Measurements from ENCODE around the gene SMIM24.

Gene SMIM24

GRCh38 chr19:3513229-3514140, 33.2 kb upstream of the SMIM24 start:
- no peak overlapping the region for H3K4me3 ChIP-seq (ENCODE audit: control insufficient read depth in 1 of 7, extremely low read depth in 1 of 7, insufficient read depth in 4 of 7, low read depth in 2 of 7, low read length in 6 of 7)
- DNase-seq, result no peak
- CTCF ChIA-PET, result no interaction called here
- no peaks in the 10 kb centered on the region for H3K27me3 ChIP-seq (replicated peaks in 2 of 5; ENCODE audit: control insufficient read depth in 4 of 5, insufficient read depth in 5 of 5, low read length in 4 of 5)
- H3K9me3 ChIP-seq (ENCODE audit: control extremely low read depth in 1 of 5, control insufficient read depth in 4 of 5, insufficient read depth in 2 of 5, low read depth in 1 of 5, low read length in 4 of 5), result no peaks in the 10 kb centered on the region
- peaks cover 0 to 45% (median 23%) of the 10 kb centered on the region in 4 experiments for H3K36me3 ChIP-seq (ENCODE audit: control insufficient read depth in 4 of 4, insufficient read depth in 4 of 4, low read length in 3 of 4)
- H3K4me1 ChIP-seq (ENCODE audit: control extremely low read depth in 1 of 4, control insufficient read depth in 4 of 4, insufficient read depth in 4 of 4, low read length in 3 of 4), result peaks cover 0 to 11% (median 5%) of the 10 kb centered on the region in 4 experiments
- 96% methylated on average over 22 of the region's 23 CpGs for WGBS (ENCODE audit: insufficient coverage)
- POLR2A ChIA-PET, result interaction anchor here (1.4 kb wide), 1 partner anchor 23 kb away, joined by 3 read pairs; no protein-coding TSS in a partner anchor
- no peak overlapping the region for H3K27ac ChIP-seq (ENCODE audit: insufficient read depth in 1 of 2, low read depth in 1 of 2, low read length in 2 of 2, poor library complexity in 1 of 2, severe bottlenecking in 2 of 2)

GRCh38 chr19:3512562-3513228, 32.4 kb upstream of the SMIM24 start:
- WGBS (ENCODE audit: insufficient coverage), result 96% methylated on average over 15 of the region's 17 CpGs
- no peak overlapping the region for H3K4me3 ChIP-seq (ENCODE audit: control insufficient read depth in 1 of 7, extremely low read depth in 1 of 7, insufficient read depth in 4 of 7, low read depth in 2 of 7, low read length in 6 of 7)
- no peaks in the 10 kb centered on the region for H3K27me3 ChIP-seq (replicated peaks in 2 of 5; ENCODE audit: control insufficient read depth in 4 of 5, insufficient read depth in 5 of 5, low read length in 4 of 5)
- H3K36me3 ChIP-seq (ENCODE audit: control insufficient read depth in 4 of 4, insufficient read depth in 4 of 4, low read length in 3 of 4), result peaks cover 0 to 44% (median 24%) of the 10 kb centered on the region in 4 experiments
- POLR2A ChIA-PET, result interaction anchor here (1.4 kb wide), 1 partner anchor 24 kb away, joined by 3 read pairs; no protein-coding TSS in a partner anchor
- H3K27ac ChIP-seq (ENCODE audit: insufficient read depth in 1 of 2, low read depth in 1 of 2, low read length in 2 of 2, poor library complexity in 1 of 2, severe bottlenecking in 2 of 2), result no peak overlapping the region
- peaks cover 0 to 14% (median 8%) of the 10 kb centered on the region in 4 experiments for H3K4me1 ChIP-seq (ENCODE audit: control extremely low read depth in 1 of 4, control insufficient read depth in 4 of 4, insufficient read depth in 4 of 4, low read length in 3 of 4)
- CTCF ChIA-PET, result interaction anchor here (0.8 kb wide), 1 partner anchor 22 kb away, joined by 3 read pairs; no protein-coding TSS in a partner anchor
- no peaks in the 10 kb centered on the region for H3K9me3 ChIP-seq (ENCODE audit: control extremely low read depth in 1 of 5, control insufficient read depth in 4 of 5, insufficient read depth in 2 of 5, low read depth in 1 of 5, low read length in 4 of 5)
- DNase-seq, result no peak

- Histone ChIP-seq H3K27ac (ENCODE audit: insufficient read depth in 1 of 2, low read depth in 1 of 2, low read length in 2 of 2, poor library complexity in 1 of 2, severe bottlenecking in 2 of 2) (no peak overlapping the region), H3K27me3 (replicated peaks in 2 of 5; ENCODE audit: control insufficient read depth in 4 of 5, insufficient read depth in 5 of 5, low read length in 4 of 5) (no peaks in the 10 kb centered on the region), H3K9me3 (ENCODE audit: control extremely low read depth in 1 of 5, control insufficient read depth in 4 of 5, insufficient read depth in 2 of 5, low read depth in 1 of 5, low read length in 4 of 5) (no peaks in the 10 kb centered on the region), H3K36me3 (ENCODE audit: control insufficient read depth in 4 of 4, insufficient read depth in 4 of 4, low read length in 3 of 4) (peaks cover 0 to 43% (median 24%) of the 10 kb centered on the region in 4 experiments), H3K4me3 (ENCODE audit: control insufficient read depth in 1 of 7, extremely low read depth in 1 of 7, insufficient read depth in 4 of 7, low read depth in 2 of 7, low read length in 6 of 7) (no peak overlapping the region), H3K4me1 (ENCODE audit: control extremely low read depth in 1 of 4, control insufficient read depth in 4 of 4, insufficient read depth in 4 of 4, low read length in 3 of 4) (peaks cover 0 to 24% (median 15%) of the 10 kb centered on the region in 4 experiments)
- CTCF ChIA-PET, result interaction anchor here (0.8 kb wide), 1 partner anchor 23 kb away, joined by 3 read pairs; no protein-coding TSS in a partner anchor
- DNase-seq, result no peak
- POLR2A ChIA-PET, result interaction anchor here (1.4 kb wide), 1 partner anchor 25 kb away, joined by 3 read pairs; no protein-coding TSS in a partner anchor
- WGBS (ENCODE audit: insufficient coverage), result 95% methylated on average over 23 of the region's 26 CpGs
Observed at GRCh38 chr19:3511506-3512251, 31.4 kb upstream of the SMIM24 start.

GRCh38 chr19:3510727-3511126, 30.4 kb upstream of the SMIM24 start:
- 96% methylated on average over 19 of the region's 22 CpGs for WGBS (ENCODE audit: insufficient coverage)
- Histone ChIP-seq H3K4me1 (ENCODE audit: control extremely low read depth in 1 of 4, control insufficient read depth in 4 of 4, insufficient read depth in 4 of 4, low read length in 3 of 4) (peaks cover 0 to 25% (median 17%) of the 10 kb centered on the region in 4 experiments), H3K9me3 (ENCODE audit: control extremely low read depth in 1 of 5, control insufficient read depth in 4 of 5, insufficient read depth in 2 of 5, low read depth in 1 of 5, low read length in 4 of 5) (no peaks in the 10 kb centered on the region), H3K27me3 (replicated peaks in 2 of 5; ENCODE audit: control insufficient read depth in 4 of 5, insufficient read depth in 5 of 5, low read length in 4 of 5) (no peaks in the 10 kb centered on the region), H3K27ac (ENCODE audit: insufficient read depth in 1 of 2, low read depth in 1 of 2, low read length in 2 of 2, poor library complexity in 1 of 2, severe bottlenecking in 2 of 2) (no peak overlapping the region), H3K36me3 (ENCODE audit: control insufficient read depth in 4 of 4, insufficient read depth in 4 of 4, low read length in 3 of 4) (peaks cover 0 to 42% (median 23%) of the 10 kb centered on the region in 4 experiments), H3K4me3 (ENCODE audit: control insufficient read depth in 1 of 7, extremely low read depth in 1 of 7, insufficient read depth in 4 of 7, low read depth in 2 of 7, low read length in 6 of 7) (no peak overlapping the region)
- DNase-seq, result no peak
- ChIA-PET CTCF (no interaction called here), POLR2A (no interaction called here)

- Histone ChIP-seq H3K9me3 (ENCODE audit: control extremely low read depth in 1 of 5, control insufficient read depth in 4 of 5, insufficient read depth in 2 of 5, low read depth in 1 of 5, low read length in 4 of 5) (no peaks in the 10 kb centered on the region), H3K4me3 (ENCODE audit: control insufficient read depth in 1 of 7, extremely low read depth in 1 of 7, insufficient read depth in 4 of 7, low read depth in 2 of 7, low read length in 6 of 7) (no peak overlapping the region), H3K27ac (ENCODE audit: insufficient read depth in 1 of 2, low read depth in 1 of 2, low read length in 2 of 2, poor library complexity in 1 of 2, severe bottlenecking in 2 of 2) (no peak overlapping the region), H3K4me1 (ENCODE audit: control extremely low read depth in 1 of 4, control insufficient read depth in 4 of 4, insufficient read depth in 4 of 4, low read length in 3 of 4) (peaks cover 0 to 37% (median 27%) of the 10 kb centered on the region in 4 experiments), H3K36me3 (ENCODE audit: control insufficient read depth in 4 of 4, insufficient read depth in 4 of 4, low read length in 3 of 4) (peaks cover 0 to 40% (median 23%) of the 10 kb centered on the region in 4 experiments), H3K27me3 (replicated peaks in 2 of 5; ENCODE audit: control insufficient read depth in 4 of 5, insufficient read depth in 5 of 5, low read length in 4 of 5) (no peaks in the 10 kb centered on the region)
- ChIA-PET POLR2A (no interaction called here), CTCF (no interaction called here)
- 97% methylated on average over 13 of the region's 15 CpGs for WGBS (ENCODE audit: insufficient coverage)
- DNase-seq, result no peak
Observed at GRCh38 chr19:3509566-3509989, 29.3 kb upstream of the SMIM24 start.

- no peak overlapping the region for H3K4me3 ChIP-seq (ENCODE audit: control insufficient read depth in 1 of 7, extremely low read depth in 1 of 7, insufficient read depth in 4 of 7, low read depth in 2 of 7, low read length in 6 of 7)
- no peak overlapping the region for H3K27ac ChIP-seq (ENCODE audit: insufficient read depth in 1 of 2, low read depth in 1 of 2, low read length in 2 of 2, poor library complexity in 1 of 2, severe bottlenecking in 2 of 2)
- H3K4me1 ChIP-seq (ENCODE audit: control extremely low read depth in 1 of 4, control insufficient read depth in 4 of 4, insufficient read depth in 4 of 4, low read length in 3 of 4), result peaks cover 0 to 37% (median 27%) of the 10 kb centered on the region in 4 experiments
- DNase-seq, result peak in 1 of 3 donors; percentile 19
- WGBS (ENCODE audit: insufficient coverage), result 90% methylated on average over 23 of the region's 23 CpGs
- POLR2A ChIA-PET, result no interaction called here
- H3K9me3 ChIP-seq (ENCODE audit: control extremely low read depth in 1 of 5, control insufficient read depth in 4 of 5, insufficient read depth in 2 of 5, low read depth in 1 of 5, low read length in 4 of 5), result no peaks in the 10 kb centered on the region
- H3K36me3 ChIP-seq (ENCODE audit: control insufficient read depth in 4 of 4, insufficient read depth in 4 of 4, low read length in 3 of 4), result peaks cover 0 to 40% (median 22%) of the 10 kb centered on the region in 4 experiments
- no peaks in the 10 kb centered on the region for H3K27me3 ChIP-seq (replicated peaks in 2 of 5; ENCODE audit: control insufficient read depth in 4 of 5, insufficient read depth in 5 of 5, low read length in 4 of 5)
- CTCF ChIA-PET, result no interaction called here
Observed at GRCh38 chr19:3508771-3509535, 28.6 kb upstream of the SMIM24 start.

All from common myeloid progenitor, CD34-positive (primary cell).